HL-60/S4 (cell line): ENCODE data around the gene SAMSN1.

Experiments used
- in situ Hi-C: fragments of 300-500 bp; cut with MboI; formaldehyde crosslinking; loops from 2 replicates; pipeline ENCODE4 v1.14.3; 2022; ENCODE audit warnings: low sequenced_read_pairs

The SAMSN1 gene

GRCh38 chr21:14492931-14493330 is 53.2 kb downstream of the SAMSN1 start:
- in situ Hi-C loops = no loop called here

GRCh38 chr21:14491269-14491681 is 54.8 kb downstream of the SAMSN1 start:
- in situ Hi-C loops = no loop called here

- in situ Hi-C loops = no loop called here
Observed at GRCh38 chr21:14488672-14489204, 57.4 kb downstream of the SAMSN1 start.

GRCh38 chr21:14487490-14488432 is 58.4 kb downstream of the SAMSN1 start:
- in situ Hi-C loops = no loop called here

- in situ Hi-C loops = no loop called here
Observed at GRCh38 chr21:14486869-14487268, 59.2 kb downstream of the SAMSN1 start.

- in situ Hi-C loops = no loop called here
Observed at GRCh38 chr21:14484188-14485009, 61.7 kb downstream of the SAMSN1 start.

- in situ Hi-C loops = no loop called here
Observed at GRCh38 chr21:14483296-14483695, 62.8 kb downstream of the SAMSN1 start.

- in situ Hi-C loops = no loop called here
Observed at GRCh38 chr21:14482165-14482564, 64.0 kb downstream of the SAMSN1 start.

GRCh38 chr21:14480411-14481031 is 65.6 kb downstream of the SAMSN1 start:
- in situ Hi-C loops = no loop called here

GRCh38 chr21:14479241-14479786 is 66.8 kb downstream of the SAMSN1 start:
- in situ Hi-C loops = no loop called here

GRCh38 chr21:14477841-14478240 is 68.3 kb downstream of the SAMSN1 start:
- in situ Hi-C loops = no loop called here

- in situ Hi-C loops = no loop called here
Observed at GRCh38 chr21:14477133-14477532, 69.0 kb downstream of the SAMSN1 start.

- in situ Hi-C loops = no loop called here
Observed at GRCh38 chr21:14474995-14475394, 71.1 kb downstream of the SAMSN1 start.

GRCh38 chr21:14469641-14470040 is 76.5 kb downstream of the SAMSN1 start:
- in situ Hi-C loops = no loop called here

GRCh38 chr21:14466715-14467114 is 79.4 kb downstream of the SAMSN1 start:
- in situ Hi-C loops = no loop called here

- in situ Hi-C loops = no loop called here
Observed at GRCh38 chr21:14457762-14458161, 88.4 kb downstream of the SAMSN1 start.

GRCh38 chr21:14456911-14457310 is 89.2 kb downstream of the SAMSN1 start:
- in situ Hi-C loops = no loop called here

GRCh38 chr21:14454016-14455009 is 91.8 kb downstream of the SAMSN1 start:
- in situ Hi-C loops = no loop called here

GRCh38 chr21:14453339-14454015 is 92.6 kb downstream of the SAMSN1 start:
- in situ Hi-C loops = no loop called here
